Astrocyte (in vitro differentiated cells and primary cell): ENCODE measurements around the gene SERTAD3. TPM values are rescaled to one million over a fixed set of nuclear protein-coding genes. Genes with fewer than 3 reads are reported as not detected.

Experiments
- DNase-seq: peaks from one replicate; pipeline ENCODE4 v3.0.0-alpha.2; 2010; ENCODE audit warnings: low read depth
- FAIRE-seq: peaks from 2 replicates; lab custom pipeline; 2011; peaks lifted over from hg19 to GRCh38; lab: Jason Lieb, UNC
- H2AFZ ChIP-seq: 2 replicates; pipeline ENCODE4 v1.6.0; 2012; ENCODE audit warnings: low read depth, low read length, inconsistent platforms
- H3K27ac ChIP-seq: 2 replicates; pipeline ENCODE4 v1.5.1; 2011; ENCODE audit warnings: low read depth, low read length, inconsistent platforms
- H3K27me3 ChIP-seq: 2 replicates; pipeline ENCODE4 v1.6.0; 2011; ENCODE audit warnings: low read length, inconsistent platforms; ENCODE audit not compliant: insufficient read depth
- H3K36me3 ChIP-seq: 2 replicates; pipeline ENCODE4 v1.5.1; 2011; ENCODE audit warnings: low read length, inconsistent platforms; ENCODE audit not compliant: insufficient read depth
- H3K4me1 ChIP-seq: 2 replicates; pipeline ENCODE4 v1.5.1; 2011; ENCODE audit warnings: low read length, inconsistent platforms; ENCODE audit not compliant: insufficient read depth
- H3K4me2 ChIP-seq: 2 replicates; pipeline ENCODE4 v1.6.0; 2012; ENCODE audit warnings: low read length, inconsistent platforms
- H3K4me3 ChIP-seq: 2 replicates; pipeline ENCODE4 v1.5.1; 2011; ENCODE audit warnings: low read depth, mild to moderate bottlenecking, low read length, inconsistent platforms; ENCODE audit not compliant: insufficient read depth
- H3K79me2 ChIP-seq: 2 replicates; pipeline ENCODE4 v1.6.0; 2012; ENCODE audit warnings: mild to moderate bottlenecking, low read length, inconsistent platforms; ENCODE audit not compliant: insufficient read depth
- H3K9ac ChIP-seq: 2 replicates; pipeline ENCODE4 v1.6.0; 2012; ENCODE audit warnings: mild to moderate bottlenecking, low read length, inconsistent platforms
- H3K9me3 ChIP-seq: 2 replicates; pipeline ENCODE4 v1.5.1; 2012; ENCODE audit warnings: low read depth, mild to moderate bottlenecking, low read length, inconsistent platforms; ENCODE audit not compliant: insufficient read depth
- H4K20me1 ChIP-seq: 2 replicates; pipeline ENCODE4 v1.6.0; 2012; ENCODE audit warnings: low read length, inconsistent platforms; ENCODE audit not compliant: insufficient read depth
- H3K27ac Mint-ChIP-seq: one replicate; pipeline ENCODE4 v1.8.0; 2021; ENCODE audit warnings: mild to moderate bottlenecking, mixed read lengths; ENCODE audit not compliant: unreplicated experiment
- H3K27me3 Mint-ChIP-seq: one replicate; pipeline ENCODE4 v1.8.0; 2021; ENCODE audit warnings: low read depth, mixed read lengths; ENCODE audit not compliant: unreplicated experiment
- H3K36me3 Mint-ChIP-seq: one replicate; pipeline ENCODE4 v1.8.0; 2021; ENCODE audit warnings: low read depth, mixed read lengths; ENCODE audit not compliant: unreplicated experiment
- H3K4me1 Mint-ChIP-seq: one replicate; pipeline ENCODE4 v1.8.0; 2021; ENCODE audit warnings: low read depth, mixed read lengths; ENCODE audit not compliant: unreplicated experiment
- H3K4me3 Mint-ChIP-seq: one replicate; pipeline ENCODE4 v1.8.0; 2021; ENCODE audit warnings: mild to moderate bottlenecking, moderate library complexity, mixed read lengths; ENCODE audit not compliant: unreplicated experiment
- H3K9me3 Mint-ChIP-seq: one replicate; pipeline ENCODE4 v1.8.0; 2021; ENCODE audit warnings: mild to moderate bottlenecking, mixed read lengths; ENCODE audit not compliant: unreplicated experiment
- EZH2 ChIP-seq: IDR thresholded peaks from 2 replicates; pipeline ENCODE4 v1.6.1; 2012; ENCODE audit warnings: mild to moderate bottlenecking, low read length, inconsistent platforms; ENCODE audit not compliant: insufficient read depth
- total RNA-seq: library from RNA; stranded (reverse); gene quantifications from 2 replicates; pipeline ENCODE4 v1.2.1, GENCODE V29; 2021
- TF ChIP-seq, protein P1 (sequence below): IDR thresholded peaks from 2 replicates; pipeline ENCODE4 v1.5.1; 2011; ENCODE audit warnings: low read depth, mild to moderate bottlenecking, inconsistent platforms, low read length, moderate library complexity; ENCODE audit not compliant: insufficient read depth

The SERTAD3 gene
- total RNA-seq, 1 donor from 2014 or later: 49.7 TPM

DNA sequence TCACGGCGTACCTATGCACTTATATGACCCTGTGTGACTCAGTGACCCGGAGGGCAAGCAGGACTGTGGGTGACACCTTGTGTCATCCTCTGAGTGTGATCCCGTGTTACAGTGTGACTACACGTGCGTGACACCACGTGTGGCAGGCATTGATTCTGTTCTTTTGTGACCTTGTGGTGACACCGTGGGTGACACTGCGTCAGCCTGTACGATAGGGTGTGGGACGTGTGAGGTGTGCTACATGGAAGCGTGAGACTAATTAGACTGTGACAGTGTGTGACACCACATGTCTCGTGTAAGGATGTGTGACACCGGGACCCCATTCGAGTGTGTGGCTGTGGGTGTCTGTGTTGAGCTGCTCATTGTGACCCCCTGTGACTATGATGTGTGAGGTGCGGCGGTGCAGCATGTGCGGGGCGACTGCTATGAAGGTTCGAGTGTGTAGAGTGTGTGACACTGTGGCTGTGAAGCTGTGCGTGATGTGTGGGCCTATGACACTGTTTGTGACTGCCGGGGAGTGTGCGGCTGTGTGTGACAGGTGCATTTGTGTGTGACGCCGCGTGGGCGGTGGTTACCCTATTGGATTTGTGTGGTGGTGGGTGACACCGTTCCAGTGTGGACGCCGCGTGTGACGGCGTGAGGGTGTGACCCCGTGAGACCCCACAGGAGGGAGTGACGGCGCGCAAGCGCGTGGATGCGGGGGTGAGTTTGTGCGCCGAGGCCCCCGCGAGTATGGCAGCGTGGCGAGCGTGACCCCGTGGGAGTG is 22.3 kb upstream of the SERTAD3 start:
- FAIRE-seq: no peak
- no peak overlapping the region for H3K27ac Mint-ChIP-seq
- H2AFZ ChIP-seq: peak overlapping the region; percentile 65

DNA sequence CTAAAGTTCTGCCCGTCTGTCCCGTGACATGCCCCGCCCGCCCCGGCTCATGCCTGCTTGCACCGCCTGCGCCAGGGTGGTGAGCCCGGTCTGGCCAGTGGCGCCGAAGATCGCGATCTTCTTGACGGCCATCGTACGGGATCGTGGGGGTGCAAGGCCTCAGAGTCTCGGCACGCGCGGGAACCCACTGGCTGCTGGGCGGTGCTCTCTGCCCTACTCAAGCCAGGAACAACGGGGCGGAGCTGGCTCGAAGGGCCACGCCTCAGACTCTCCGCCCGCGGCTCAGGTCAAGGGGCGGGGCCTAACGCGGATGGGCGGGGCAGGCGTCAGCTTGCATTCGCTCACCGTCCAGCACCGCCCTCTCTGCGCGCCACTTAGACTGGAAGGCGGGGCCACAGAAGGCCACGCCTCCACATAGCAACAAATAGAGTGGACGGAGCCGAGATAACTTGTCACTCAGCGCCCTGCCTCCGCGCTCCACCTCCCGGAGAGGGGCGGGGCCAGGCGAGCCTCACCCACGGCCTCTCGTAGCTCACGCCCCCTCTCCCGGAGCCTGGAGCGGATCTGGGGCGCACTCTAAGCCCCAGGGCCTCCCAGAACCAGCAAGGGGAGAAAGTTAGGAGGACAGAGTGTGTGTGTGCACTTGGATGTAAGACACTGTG is 21.6 kb upstream of the SERTAD3 start, which contains the start of gene BLVRB:
BLVRB (minus strand) TSS at position 189 of the 662 bp plus-strand sequence; CDS start at position 132, 57 bp downstream.
- Mint-ChIP-seq H3K36me3 (no peaks in the 10 kb centered on the region), H3K4me1 (peaks cover 16% of the 10 kb centered on the region), H3K9me3 (no peaks in the 10 kb centered on the region), H3K27ac (peak within 1 kb of the TSS; percentile 91), H3K4me3 (peak within 1 kb of the TSS; percentile 91), H3K27me3 (peaks cover 25% of the 10 kb centered on the region)
- no peaks in the 10 kb centered on the region for H3K36me3 ChIP-seq
- peak within 1 kb of the TSS; percentile 82 for H2AFZ ChIP-seq
- peaks cover 5% of the 10 kb centered on the region for H3K27me3 ChIP-seq
- peak within 1 kb of the TSS; percentile 79 for H3K9ac ChIP-seq
- no peaks in the 10 kb centered on the region for H4K20me1 ChIP-seq
- FAIRE-seq: no peak
- H3K4me3 ChIP-seq: peak within 1 kb of the TSS; percentile 54
- H3K27ac ChIP-seq: peak within 1 kb of the TSS; percentile 46
- peak within 1 kb of the TSS; percentile 88 for H3K4me2 ChIP-seq
- peak; percentile 92 for DNase-seq
- H3K9me3 ChIP-seq: no peaks in the 10 kb centered on the region
- H3K79me2 ChIP-seq: no peaks in the 10 kb centered on the region
- peaks cover 23% of the 10 kb centered on the region for H3K4me1 ChIP-seq
- TF ChIP-seq, protein P1, sequence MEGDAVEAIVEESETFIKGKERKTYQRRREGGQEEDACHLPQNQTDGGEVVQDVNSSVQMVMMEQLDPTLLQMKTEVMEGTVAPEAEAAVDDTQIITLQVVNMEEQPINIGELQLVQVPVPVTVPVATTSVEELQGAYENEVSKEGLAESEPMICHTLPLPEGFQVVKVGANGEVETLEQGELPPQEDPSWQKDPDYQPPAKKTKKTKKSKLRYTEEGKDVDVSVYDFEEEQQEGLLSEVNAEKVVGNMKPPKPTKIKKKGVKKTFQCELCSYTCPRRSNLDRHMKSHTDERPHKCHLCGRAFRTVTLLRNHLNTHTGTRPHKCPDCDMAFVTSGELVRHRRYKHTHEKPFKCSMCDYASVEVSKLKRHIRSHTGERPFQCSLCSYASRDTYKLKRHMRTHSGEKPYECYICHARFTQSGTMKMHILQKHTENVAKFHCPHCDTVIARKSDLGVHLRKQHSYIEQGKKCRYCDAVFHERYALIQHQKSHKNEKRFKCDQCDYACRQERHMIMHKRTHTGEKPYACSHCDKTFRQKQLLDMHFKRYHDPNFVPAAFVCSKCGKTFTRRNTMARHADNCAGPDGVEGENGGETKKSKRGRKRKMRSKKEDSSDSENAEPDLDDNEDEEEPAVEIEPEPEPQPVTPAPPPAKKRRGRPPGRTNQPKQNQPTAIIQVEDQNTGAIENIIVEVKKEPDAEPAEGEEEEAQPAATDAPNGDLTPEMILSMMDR: no peak
- no peak for TF ChIP-seq EZH2

More for the DNA sequence above, 22.3 kb upstream of the SERTAD3 start:
- H3K9me3 Mint-ChIP-seq: no peaks in the 10 kb centered on the region
- Histone ChIP-seq H3K79me2 (no peaks in the 10 kb centered on the region), H3K4me1 (peaks cover 23% of the 10 kb centered on the region), H3K4me3 (peak overlapping the region; percentile 46), H3K27me3 (peaks cover 5% of the 10 kb centered on the region), H3K36me3 (no peaks in the 10 kb centered on the region), H3K9me3 (no peaks in the 10 kb centered on the region), H3K9ac (no peak overlapping the region), H4K20me1 (no peaks in the 10 kb centered on the region), H3K4me2 (peak overlapping the region; percentile 88), H3K27ac (no peak overlapping the region)
- peaks cover 16% of the 10 kb centered on the region for H3K4me1 Mint-ChIP-seq
- no peaks in the 10 kb centered on the region for H3K36me3 Mint-ChIP-seq
- TF ChIP-seq EZH2: peak; percentile 63
- TF ChIP-seq, protein P1: no peak
- peak overlapping the region; percentile 78 for H3K4me3 Mint-ChIP-seq
- peaks cover 25% of the 10 kb centered on the region for H3K27me3 Mint-ChIP-seq
- DNase-seq: no peak
